Measurements from ENCODE around the gene MAP1S.

Gene MAP1S

DNA sequence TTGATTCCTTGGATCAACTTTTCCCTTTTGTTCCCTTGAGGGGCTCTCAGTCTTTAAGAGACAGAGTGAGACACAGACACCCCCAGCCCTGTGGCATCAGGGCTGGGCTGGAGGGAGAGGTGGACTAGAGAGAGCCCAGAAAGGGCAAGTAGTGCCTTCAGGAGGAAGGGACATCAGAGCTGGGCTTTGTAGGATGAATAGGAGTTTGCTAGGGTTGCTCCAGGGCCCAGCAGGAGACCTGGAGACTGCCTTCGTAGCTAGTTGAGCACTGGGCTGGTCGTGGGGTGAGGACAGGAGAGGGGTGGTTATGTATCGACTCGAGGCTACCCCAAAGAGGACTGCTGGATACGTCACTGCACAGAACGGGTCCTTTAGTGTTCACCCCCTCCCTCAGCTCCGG lies 5.4 kb downstream of the MAP1S start:
- H3K27me3 ChIP-seq (ENCODE audit: control insufficient read depth in 1 of 2, insufficient read depth in 2 of 2, low read length in 2 of 2), result no peaks in the 10 kb centered on the region

DNA sequence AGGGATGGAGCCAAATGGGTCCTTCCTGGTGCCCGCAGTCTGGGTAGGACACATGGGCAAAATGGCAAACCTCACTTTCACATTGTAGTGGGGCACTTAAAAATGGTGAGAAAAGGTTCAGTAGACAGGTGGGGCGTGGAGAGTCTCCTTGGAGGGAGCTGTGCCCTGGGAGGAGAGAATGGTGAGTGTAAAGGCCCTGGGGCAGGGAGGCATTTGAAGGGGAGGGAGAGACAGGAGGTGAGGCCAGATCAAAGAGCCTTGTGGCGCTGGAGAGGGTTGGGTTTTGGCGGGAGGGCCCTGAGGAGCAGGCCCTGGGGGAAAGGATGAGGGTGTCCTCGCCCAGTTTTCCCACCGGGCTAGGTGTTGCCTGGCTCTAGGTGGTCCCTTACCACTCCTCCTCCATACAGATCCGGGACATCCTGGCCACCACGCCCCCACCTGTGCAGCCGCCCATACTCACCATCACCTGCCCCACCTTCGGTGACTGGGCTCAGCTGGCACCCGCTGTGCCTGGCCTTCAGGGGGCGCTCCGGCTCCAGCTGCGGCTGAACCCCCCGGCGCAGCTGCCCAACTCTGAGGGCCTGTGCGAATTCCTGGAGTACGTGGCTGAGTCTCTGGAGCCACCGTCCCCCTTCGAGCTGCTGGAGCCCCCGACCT lies 6.3 kb downstream of the MAP1S start:
- Histone ChIP-seq H3K27me3 (ENCODE audit: control insufficient read depth in 1 of 2, insufficient read depth in 2 of 2, low read length in 2 of 2) (no peaks in the 10 kb centered on the region), H3K9ac (ENCODE audit: low read length) (no peak overlapping the region), H3K4me1 (ENCODE audit: insufficient read depth, low read length) (peaks cover 16% of the 10 kb centered on the region), H3K9me3 (ENCODE audit: low read length) (no peaks in the 10 kb centered on the region), H3K36me3 (ENCODE audit: insufficient read depth, low read length) (peaks cover 39% of the 10 kb centered on the region), H3K27ac (ENCODE audit: low read depth, low read length) (no peak overlapping the region), H3K4me3 (ENCODE audit: low read depth in 1 of 2, low read length in 2 of 2) (no peak overlapping the region)

More for the DNA sequence above, 5.4 kb downstream of the MAP1S start:
- Histone ChIP-seq H3K9ac (ENCODE audit: low read length) (no peak overlapping the region), H3K27ac (ENCODE audit: low read depth, low read length) (no peak overlapping the region), H3K36me3 (ENCODE audit: insufficient read depth, low read length) (peaks cover 37% of the 10 kb centered on the region), H3K4me3 (ENCODE audit: low read depth in 1 of 2, low read length in 2 of 2) (no peak overlapping the region), H3K4me1 (ENCODE audit: insufficient read depth, low read length) (peaks cover 20% of the 10 kb centered on the region), H3K9me3 (ENCODE audit: low read length) (no peaks in the 10 kb centered on the region)

GRCh38 chr19:17726136-17726741 lies 7.0 kb downstream of the MAP1S start:
- Histone ChIP-seq H3K4me3 (ENCODE audit: low read depth in 1 of 2, low read length in 2 of 2) (no peak overlapping the region), H3K27me3 (ENCODE audit: control insufficient read depth in 1 of 2, insufficient read depth in 2 of 2, low read length in 2 of 2) (no peaks in the 10 kb centered on the region), H3K27ac (ENCODE audit: low read depth, low read length) (no peak overlapping the region), H3K4me1 (ENCODE audit: insufficient read depth, low read length) (peaks cover 9% of the 10 kb centered on the region), H3K36me3 (ENCODE audit: insufficient read depth, low read length) (peaks cover 46% of the 10 kb centered on the region), H3K9ac (ENCODE audit: low read length) (no peak overlapping the region), H3K9me3 (ENCODE audit: low read length) (no peaks in the 10 kb centered on the region)

GRCh38 chr19:17726964-17727773 lies 7.9 kb downstream of the MAP1S start:
- H3K4me3 ChIP-seq (ENCODE audit: low read depth in 1 of 2, low read length in 2 of 2), result no peak overlapping the region
- no peak overlapping the region for H3K27ac ChIP-seq (ENCODE audit: low read depth, low read length)
- H3K27me3 ChIP-seq (ENCODE audit: control insufficient read depth in 1 of 2, insufficient read depth in 2 of 2, low read length in 2 of 2), result no peaks in the 10 kb centered on the region
- H3K9ac ChIP-seq (ENCODE audit: low read length), result no peak overlapping the region
- H3K4me1 ChIP-seq (ENCODE audit: insufficient read depth, low read length), result peaks cover under 1% of the 10 kb centered on the region
- peaks cover 47% of the 10 kb centered on the region for H3K36me3 ChIP-seq (ENCODE audit: insufficient read depth, low read length)
- H3K9me3 ChIP-seq (ENCODE audit: low read length), result no peaks in the 10 kb centered on the region

GRCh38 chr19:17727843-17728242 lies 8.6 kb downstream of the MAP1S start:
- no peaks in the 10 kb centered on the region for H3K4me1 ChIP-seq (ENCODE audit: insufficient read depth, low read length)
- H3K36me3 ChIP-seq (ENCODE audit: insufficient read depth, low read length), result peaks cover 45% of the 10 kb centered on the region
- no peak overlapping the region for H3K27ac ChIP-seq (ENCODE audit: low read depth, low read length)
- H3K4me3 ChIP-seq (ENCODE audit: low read depth in 1 of 2, low read length in 2 of 2), result no peak overlapping the region
- no peaks in the 10 kb centered on the region for H3K9me3 ChIP-seq (ENCODE audit: low read length)
- H3K9ac ChIP-seq (ENCODE audit: low read length), result no peak overlapping the region
- no peaks in the 10 kb centered on the region for H3K27me3 ChIP-seq (ENCODE audit: control insufficient read depth in 1 of 2, insufficient read depth in 2 of 2, low read length in 2 of 2)

GRCh38 chr19:17733127-17733526 lies 13.8 kb downstream of the MAP1S start:
- no peak overlapping the region for H3K4me3 ChIP-seq (ENCODE audit: low read depth in 1 of 2, low read length in 2 of 2)
- no peaks in the 10 kb centered on the region for H3K9me3 ChIP-seq (ENCODE audit: low read length)
- no peaks in the 10 kb centered on the region for H3K27me3 ChIP-seq (ENCODE audit: control insufficient read depth in 1 of 2, insufficient read depth in 2 of 2, low read length in 2 of 2)
- no peak overlapping the region for H3K27ac ChIP-seq (ENCODE audit: low read depth, low read length)
- H3K4me1 ChIP-seq (ENCODE audit: insufficient read depth, low read length), result no peaks in the 10 kb centered on the region
- H3K36me3 ChIP-seq (ENCODE audit: insufficient read depth, low read length), result peaks cover 46% of the 10 kb centered on the region
- no peak overlapping the region for H3K9ac ChIP-seq (ENCODE audit: low read length)

- Histone ChIP-seq H3K27ac (ENCODE audit: low read depth, low read length) (no peak overlapping the region), H3K36me3 (ENCODE audit: insufficient read depth, low read length) (peaks cover 39% of the 10 kb centered on the region)
These were observed 14.9 kb downstream of the MAP1S start for GRCh38 chr19:17734146-17734545.

GRCh38 chr19:17735410-17735809 lies 16.1 kb downstream of the MAP1S start:
- Histone ChIP-seq H3K4me3 (ENCODE audit: low read depth in 1 of 2, low read length in 2 of 2) (no peak overlapping the region), H3K36me3 (ENCODE audit: insufficient read depth, low read length) (peaks cover 37% of the 10 kb centered on the region), H3K9ac (ENCODE audit: low read length) (no peak overlapping the region), H3K27me3 (ENCODE audit: control insufficient read depth in 1 of 2, insufficient read depth in 2 of 2, low read length in 2 of 2) (no peaks in the 10 kb centered on the region), H3K27ac (ENCODE audit: low read depth, low read length) (no peak overlapping the region), H3K9me3 (ENCODE audit: low read length) (no peaks in the 10 kb centered on the region), H3K4me1 (ENCODE audit: insufficient read depth, low read length) (no peaks in the 10 kb centered on the region)

More at GRCh38 chr19:17734146-17734545, 14.9 kb downstream of the MAP1S start:
- no peaks in the 10 kb centered on the region for H3K4me1 ChIP-seq (ENCODE audit: insufficient read depth, low read length)
- H3K4me3 ChIP-seq (ENCODE audit: low read depth in 1 of 2, low read length in 2 of 2), result no peak overlapping the region
- no peak overlapping the region for H3K9ac ChIP-seq (ENCODE audit: low read length)
- H3K27me3 ChIP-seq (ENCODE audit: control insufficient read depth in 1 of 2, insufficient read depth in 2 of 2, low read length in 2 of 2), result no peaks in the 10 kb centered on the region
- no peaks in the 10 kb centered on the region for H3K9me3 ChIP-seq (ENCODE audit: low read length)

- no peaks in the 10 kb centered on the region for H3K9me3 ChIP-seq (ENCODE audit: low read length)
- H3K27ac ChIP-seq (ENCODE audit: low read depth, low read length), result no peak overlapping the region
- H3K36me3 ChIP-seq (ENCODE audit: insufficient read depth, low read length), result peaks cover 25% of the 10 kb centered on the region
- H3K9ac ChIP-seq (ENCODE audit: low read length), result no peak overlapping the region
- no peaks in the 10 kb centered on the region for H3K27me3 ChIP-seq (ENCODE audit: control insufficient read depth in 1 of 2, insufficient read depth in 2 of 2, low read length in 2 of 2)
- H3K4me3 ChIP-seq (ENCODE audit: low read depth in 1 of 2, low read length in 2 of 2), result no peak overlapping the region
- no peaks in the 10 kb centered on the region for H3K4me1 ChIP-seq (ENCODE audit: insufficient read depth, low read length)
These were observed 18.4 kb downstream of the MAP1S start for GRCh38 chr19:17737690-17738153.

- H3K27ac ChIP-seq (ENCODE audit: low read depth, low read length), result no peak overlapping the region
- H3K9ac ChIP-seq (ENCODE audit: low read length), result no peak overlapping the region
- no peaks in the 10 kb centered on the region for H3K4me1 ChIP-seq (ENCODE audit: insufficient read depth, low read length)
- no peaks in the 10 kb centered on the region for H3K27me3 ChIP-seq (ENCODE audit: control insufficient read depth in 1 of 2, insufficient read depth in 2 of 2, low read length in 2 of 2)
- H3K36me3 ChIP-seq (ENCODE audit: insufficient read depth, low read length), result peaks cover 11% of the 10 kb centered on the region
- H3K9me3 ChIP-seq (ENCODE audit: low read length), result no peaks in the 10 kb centered on the region
- no peak overlapping the region for H3K4me3 ChIP-seq (ENCODE audit: low read depth in 1 of 2, low read length in 2 of 2)
These were observed 20.0 kb downstream of the MAP1S start for GRCh38 chr19:17739121-17739875.

- Histone ChIP-seq H3K36me3 (ENCODE audit: insufficient read depth, low read length) (no peaks in the 10 kb centered on the region), H3K27me3 (ENCODE audit: control insufficient read depth in 1 of 2, insufficient read depth in 2 of 2, low read length in 2 of 2) (no peaks in the 10 kb centered on the region), H3K27ac (ENCODE audit: low read depth, low read length) (no peak overlapping the region), H3K9me3 (ENCODE audit: low read length) (no peaks in the 10 kb centered on the region), H3K4me1 (ENCODE audit: insufficient read depth, low read length) (no peaks in the 10 kb centered on the region), H3K9ac (ENCODE audit: low read length) (no peak overlapping the region), H3K4me3 (ENCODE audit: low read depth in 1 of 2, low read length in 2 of 2) (no peak overlapping the region)
These were observed 22.2 kb downstream of the MAP1S start for GRCh38 chr19:17741456-17741855.
